Osteocyte (in vitro differentiated cells): Measurements from ENCODE around the gene FGF18. TPM values are rescaled to one million over a fixed set of nuclear protein-coding genes. Genes with fewer than 3 reads are reported as not detected.

Source experiments
- DNase-seq: peaks from one replicate; pipeline ENCODE4 v3.0.0; 2021; ENCODE audit warnings: mixed read lengths; ENCODE audit not compliant: unreplicated experiment; ENCODE audit errors: extremely low spot score
- H3K27ac Mint-ChIP-seq: one replicate; pipeline ENCODE4 v1.8.0; 2021; ENCODE audit warnings: mild to moderate bottlenecking, mixed read lengths; ENCODE audit not compliant: unreplicated experiment
- H3K27me3 Mint-ChIP-seq: one replicate; pipeline ENCODE4 v1.8.0; 2021; ENCODE audit warnings: mixed read lengths; ENCODE audit not compliant: unreplicated experiment
- H3K36me3 Mint-ChIP-seq: one replicate; pipeline ENCODE4 v1.8.0; 2021; ENCODE audit warnings: mixed read lengths; ENCODE audit not compliant: unreplicated experiment
- H3K4me1 Mint-ChIP-seq: one replicate; pipeline ENCODE4 v1.8.0; 2021; ENCODE audit warnings: mixed read lengths; ENCODE audit not compliant: unreplicated experiment
- H3K4me3 Mint-ChIP-seq: one replicate; pipeline ENCODE4 v1.8.0; 2021; ENCODE audit warnings: mild to moderate bottlenecking, moderate library complexity, mixed read lengths; ENCODE audit not compliant: unreplicated experiment
- H3K9me3 Mint-ChIP-seq: one replicate; pipeline ENCODE4 v1.8.0; 2021; ENCODE audit warnings: mixed read lengths; ENCODE audit not compliant: unreplicated experiment
- total RNA-seq: library from RNA; stranded (reverse); gene quantifications from 2 replicates; pipeline ENCODE4 v1.2.1, GENCODE V29; 2021
- TF ChIP-seq, protein P1 (sequence below): fragments of 200-600 bp; sonication (generic); IDR thresholded peaks from 2 replicates; pipeline ENCODE4 v1.5.0; 2021; ENCODE audit warnings: antibody characterized with exemption, mild to moderate bottlenecking, moderate library complexity

The FGF18 gene
- total RNA-seq, 1 donor from 2014 or later: 5.9 TPM

DNA sequence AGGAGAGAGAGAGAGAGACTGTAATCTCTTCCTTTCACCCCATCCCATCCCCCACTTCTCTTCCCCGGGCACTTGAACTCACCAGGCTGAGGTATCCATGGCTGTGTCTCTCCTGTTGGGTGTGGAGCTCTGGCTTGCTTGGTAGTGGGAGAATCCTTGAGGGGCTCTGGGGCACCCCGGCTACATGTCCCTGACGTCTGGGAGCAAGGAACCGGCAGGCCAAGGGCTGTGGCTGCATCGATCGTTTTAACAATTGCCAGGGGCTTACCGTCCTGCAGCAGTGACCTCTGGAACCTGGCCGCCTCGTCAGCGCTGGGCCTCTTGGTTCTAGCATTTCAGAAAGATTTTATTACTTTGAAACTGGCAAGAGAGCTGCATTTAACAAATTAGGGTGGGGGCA lies 30.0 kb downstream of the FGF18 start:
- Mint-ChIP-seq H3K27me3 (no peaks in the 10 kb centered on the region), H3K4me1 (peaks cover 30% of the 10 kb centered on the region), H3K9me3 (no peaks in the 10 kb centered on the region), H3K36me3 (no peaks in the 10 kb centered on the region), H3K4me3 (no peak overlapping the region), H3K27ac (no peak overlapping the region)
- DNase-seq: no peak
- TF ChIP-seq, protein P1, sequence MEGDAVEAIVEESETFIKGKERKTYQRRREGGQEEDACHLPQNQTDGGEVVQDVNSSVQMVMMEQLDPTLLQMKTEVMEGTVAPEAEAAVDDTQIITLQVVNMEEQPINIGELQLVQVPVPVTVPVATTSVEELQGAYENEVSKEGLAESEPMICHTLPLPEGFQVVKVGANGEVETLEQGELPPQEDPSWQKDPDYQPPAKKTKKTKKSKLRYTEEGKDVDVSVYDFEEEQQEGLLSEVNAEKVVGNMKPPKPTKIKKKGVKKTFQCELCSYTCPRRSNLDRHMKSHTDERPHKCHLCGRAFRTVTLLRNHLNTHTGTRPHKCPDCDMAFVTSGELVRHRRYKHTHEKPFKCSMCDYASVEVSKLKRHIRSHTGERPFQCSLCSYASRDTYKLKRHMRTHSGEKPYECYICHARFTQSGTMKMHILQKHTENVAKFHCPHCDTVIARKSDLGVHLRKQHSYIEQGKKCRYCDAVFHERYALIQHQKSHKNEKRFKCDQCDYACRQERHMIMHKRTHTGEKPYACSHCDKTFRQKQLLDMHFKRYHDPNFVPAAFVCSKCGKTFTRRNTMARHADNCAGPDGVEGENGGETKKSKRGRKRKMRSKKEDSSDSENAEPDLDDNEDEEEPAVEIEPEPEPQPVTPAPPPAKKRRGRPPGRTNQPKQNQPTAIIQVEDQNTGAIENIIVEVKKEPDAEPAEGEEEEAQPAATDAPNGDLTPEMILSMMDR: no peak

DNA sequence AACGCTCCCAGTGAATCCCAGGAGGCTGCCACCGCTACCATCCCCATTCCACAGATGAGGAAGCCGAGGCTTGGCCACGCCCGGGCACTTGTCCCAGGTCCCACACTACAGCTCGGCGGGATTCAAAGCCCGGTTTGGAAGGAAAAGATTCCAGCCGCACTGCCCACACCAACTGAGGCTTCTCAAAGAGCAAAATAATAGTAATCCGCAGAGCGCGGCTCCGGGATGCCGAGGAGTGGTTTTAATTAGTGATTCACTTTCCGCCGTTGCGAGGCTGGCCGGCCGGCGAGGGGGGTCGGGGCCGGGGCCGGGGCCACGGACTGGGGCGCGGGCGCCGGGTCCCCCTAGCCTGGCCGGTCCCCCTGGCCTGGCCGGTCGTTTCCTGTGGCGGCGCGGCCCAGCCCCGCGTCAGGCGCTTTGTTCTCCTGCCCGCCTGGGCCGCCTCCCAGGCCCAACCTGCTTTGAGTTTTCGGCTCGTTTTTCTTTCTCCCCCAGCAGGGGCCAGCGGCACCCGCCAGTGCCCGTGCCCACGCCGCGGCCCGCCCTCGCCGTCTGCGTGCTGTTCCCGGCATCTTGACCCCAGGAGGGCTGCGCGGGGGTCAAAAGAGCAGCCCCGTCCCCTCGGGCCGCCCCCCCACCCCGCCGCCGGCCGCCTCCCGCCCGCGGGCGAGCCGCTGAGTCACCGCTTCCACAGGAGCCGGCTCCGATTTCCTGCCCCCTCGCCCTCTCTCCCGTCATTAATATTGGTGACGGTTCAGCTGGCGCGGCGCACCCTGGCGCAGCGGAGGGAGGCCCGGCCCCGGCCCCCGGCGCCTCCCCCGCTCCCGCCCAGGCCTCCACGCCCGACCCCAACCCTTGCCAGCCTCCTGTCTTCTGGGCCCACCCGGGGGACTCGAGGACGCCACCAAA lies 31.2 kb downstream of the FGF18 start:
- Mint-ChIP-seq H3K27me3 (no peaks in the 10 kb centered on the region), H3K4me1 (peaks cover 28% of the 10 kb centered on the region), H3K27ac (peak overlapping the region; percentile 84), H3K36me3 (no peaks in the 10 kb centered on the region), H3K4me3 (peak overlapping the region; percentile 51), H3K9me3 (no peaks in the 10 kb centered on the region)
- TF ChIP-seq, protein P1: no peak
- DNase-seq: peak; percentile 92

DNA sequence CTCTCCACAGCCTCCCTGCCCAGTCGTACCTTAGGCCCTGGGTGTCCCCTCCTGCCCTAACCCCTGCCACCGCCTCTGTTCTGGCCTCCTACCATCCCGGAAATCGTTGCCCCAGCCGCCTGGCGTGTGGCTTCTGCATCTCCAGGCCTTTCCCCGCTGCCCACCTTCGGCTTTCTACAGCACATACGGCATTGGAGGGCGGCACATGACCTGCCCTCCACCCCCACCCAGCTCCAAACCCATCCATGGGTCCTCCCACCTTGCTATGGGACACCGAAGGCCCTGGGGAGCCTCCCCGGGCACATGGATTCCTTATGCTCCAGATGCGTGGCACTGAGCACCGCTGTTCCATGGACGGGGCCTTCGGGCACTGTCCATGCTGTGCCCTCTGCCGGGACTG lies 32.0 kb downstream of the FGF18 start:
- Mint-ChIP-seq H3K4me3 (peak overlapping the region; percentile 23), H3K36me3 (no peaks in the 10 kb centered on the region), H3K4me1 (peaks cover 28% of the 10 kb centered on the region), H3K27ac (peak overlapping the region; percentile 66), H3K9me3 (no peaks in the 10 kb centered on the region), H3K27me3 (no peaks in the 10 kb centered on the region)
- no peak for DNase-seq
- TF ChIP-seq, protein P1: no peak

DNA sequence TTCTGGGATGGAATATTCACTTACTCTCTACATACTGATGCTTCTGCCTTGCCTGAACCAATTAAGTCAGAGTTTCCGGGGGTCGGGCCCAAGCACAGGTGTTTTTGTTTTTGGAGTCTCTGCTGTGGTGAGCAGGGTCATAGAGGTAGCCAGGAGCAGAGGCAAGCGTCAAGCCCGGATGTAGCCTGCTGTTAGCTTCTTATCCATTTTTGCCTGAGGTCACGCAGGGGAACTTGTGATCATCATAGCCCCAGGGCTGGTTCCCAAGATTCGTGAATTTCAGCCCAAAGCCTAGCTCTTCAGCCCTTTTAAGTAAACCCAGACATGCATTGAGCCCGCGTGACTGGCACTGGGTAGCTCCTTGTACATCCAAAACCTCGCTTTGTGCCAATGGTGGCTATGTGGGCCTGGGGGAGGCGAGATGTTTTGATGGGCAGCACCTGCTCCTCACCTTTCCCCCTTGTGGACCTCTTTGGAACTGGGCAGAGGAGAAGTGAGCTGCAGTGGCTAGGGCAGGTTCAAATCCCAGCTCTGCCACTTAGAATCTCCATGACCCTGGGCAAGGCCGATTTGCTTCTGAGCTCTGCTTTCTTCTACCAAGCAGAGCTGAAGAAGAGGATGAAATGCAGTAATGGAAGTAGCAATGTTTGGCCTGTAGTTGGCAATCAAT lies 33.7 kb downstream of the FGF18 start:
- TF ChIP-seq, protein P1: no peak
- Mint-ChIP-seq H3K4me1 (peaks cover 21% of the 10 kb centered on the region), H3K27me3 (no peaks in the 10 kb centered on the region), H3K36me3 (no peaks in the 10 kb centered on the region), H3K9me3 (no peaks in the 10 kb centered on the region), H3K27ac (no peak overlapping the region), H3K4me3 (no peak overlapping the region)
- no peak for DNase-seq

DNA sequence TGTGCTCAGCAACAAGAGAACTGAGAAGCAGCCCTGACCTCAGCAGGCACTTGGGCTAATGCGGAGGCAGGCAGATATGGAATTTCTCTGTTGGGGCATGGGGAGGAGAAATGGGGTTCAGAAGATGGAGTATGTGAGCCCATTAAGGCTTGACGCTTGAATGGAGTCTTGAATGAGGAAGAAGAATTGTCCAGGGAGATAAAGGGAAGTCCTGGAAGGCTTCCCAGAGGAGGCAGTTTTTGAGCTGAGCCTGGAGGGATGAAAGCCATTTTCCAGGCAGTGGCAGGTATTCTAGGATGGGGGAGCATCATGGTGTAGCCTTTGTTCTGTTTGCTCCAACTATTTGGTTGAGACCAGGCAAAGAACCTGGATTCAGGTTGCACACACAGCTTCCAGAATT lies 34.5 kb downstream of the FGF18 start:
- H3K27me3 Mint-ChIP-seq: no peaks in the 10 kb centered on the region
- H3K36me3 Mint-ChIP-seq: no peaks in the 10 kb centered on the region
- DNase-seq: no peak
- no peak overlapping the region for H3K27ac Mint-ChIP-seq
- no peaks in the 10 kb centered on the region for H3K9me3 Mint-ChIP-seq
- TF ChIP-seq, protein P1: no peak
- H3K4me3 Mint-ChIP-seq: no peak overlapping the region
- peaks cover 17% of the 10 kb centered on the region for H3K4me1 Mint-ChIP-seq
